Left lung (tissue), 10 donors: ENCODE measurements around the gene SPEN. TPM values are rescaled to one million over a fixed set of nuclear protein-coding genes. Genes with fewer than 3 reads are reported as not detected.
"Not testable (repeated sequence)": the region's sequence is repeated elsewhere in the genome, so short reads cannot be mapped to it uniquely, and the experiment has no call there.

Source experiments
- ATAC-seq: fragments of 200-7000 bp; cut with Tn5 transposase; one replicate; pipeline ENCODE4 v1.9.1; 2020; ENCODE audit warnings: moderate library complexity
- DNase-seq, 4 donors: peaks; one replicate each; pipeline ENCODE4 v3.0.0-alpha.2; 2013 to 2020
- H3K27ac ChIP-seq, 2 donors: fragments of 200-600 bp; sonication (generic) in 1 of 2; one replicate each; pipeline versions ENCODE4 v1.5.0 to v1.8.0; 2020 to 2021
- H3K27me3 ChIP-seq, 2 donors: fragments of 200-600 bp; sonication (generic) in 1 of 2; one replicate each; pipeline versions ENCODE4 v1.5.0 to v1.8.0; 2020 to 2021
- H3K36me3 ChIP-seq, 2 donors: fragments of 200-600 bp; sonication (generic) in 1 of 2; one replicate each; pipeline versions ENCODE4 v1.5.0 to v1.8.0; 2020 to 2021
- H3K4me1 ChIP-seq, 2 donors: fragments of 200-600 bp; one replicate each; pipeline ENCODE4 v1.8.0; 2021
- H3K4me3 ChIP-seq, 2 donors: fragments of 200-600 bp; sonication (generic) in 1 of 2; one replicate each; pipeline versions ENCODE4 v1.5.0 to v1.8.0; 2020 to 2021; ENCODE audit warnings: mild to moderate bottlenecking in 1 of 2
- H3K9me3 ChIP-seq, 2 donors: fragments of 200-600 bp; sonication (generic) in 1 of 2; one replicate each; pipeline versions ENCODE4 v1.5.0 to v1.8.0; 2020 to 2021
- CTCF ChIP-seq, 2 donors: fragments of 200-600 bp; sonication (generic) in 1 of 2; IDR thresholded peaks; one replicate each; pipeline versions ENCODE4 v1.5.0 to v1.8.0; 2021; ENCODE audit warnings: antibody characterized with exemption in 2 of 2
- intact Hi-C, 2 donors: fragments of 100-400 bp; cut with DNase I; formaldehyde crosslinking; loops; one replicate each; pipeline versions ENCODE4 v1.11.2 to v1.14.2; 2022
- polyA plus RNA-seq, 6 donors: library from polyadenylated mRNA; unstranded; fragments of 120-200 nt; gene quantifications; one replicate each; pipeline ENCODE4 v1.2.1, GENCODE V29; 2013; ENCODE audit not compliant: insufficient read length in 6 of 6
- total RNA-seq, 2 donors: library from RNA; stranded (reverse); fragmentation: NEBNext Ultra II Directional; extraction: Animal tissue kit (Norgen Biotek cat#: 25700); gene quantifications; one replicate each; pipeline ENCODE4 v1.2.1, GENCODE V29; 2021
- donor health status: DM: no; HTN: yes; CAD: no.
- donor health status: DM: no; HTN: no; CAD: no.

SPEN gene
- total and polyA plus RNA-seq, 8 donors: 37.2 to 71.4 (median 63.3) TPM

- TF ChIP-seq CTCF (IDR thresholded peaks at IDR 0.05): no peak
- peaks cover 11 to 41% of the 10 kb centered on the region in 2 donors for H3K4me1 ChIP-seq
- intact Hi-C loops: no loop called here
- H3K27ac ChIP-seq: peak overlapping the region; percentile 97 to 100
- H3K36me3 ChIP-seq: no peaks in the 10 kb centered on the region
- H3K4me3 ChIP-seq: peak overlapping the region; percentile 65 to 75
- DNase-seq: peak; percentile 90 to 97 (median 92)
- H3K9me3 ChIP-seq: no peaks in the 10 kb centered on the region
- no peaks in the 10 kb centered on the region for H3K27me3 ChIP-seq
- ATAC-seq: peak; percentile 76
Observed at GRCh38 chr1:15834406-15835204, 12.9 kb upstream of the SPEN start.

- no peak for TF ChIP-seq CTCF (IDR thresholded peaks at IDR 0.05)
- peaks cover 11 to 34% of the 10 kb centered on the region in 2 donors for H3K4me1 ChIP-seq
- no peaks in the 10 kb centered on the region for H3K9me3 ChIP-seq
- H3K4me3 ChIP-seq: peak overlapping the region; percentile 65 to 75
- intact Hi-C loops: no loop called here
- ATAC-seq (peak; percentile 19), DNase-seq (peak in 1 of 4 donors; percentile 67)
- H3K36me3 ChIP-seq: no peaks in the 10 kb centered on the region
- H3K27ac ChIP-seq: peak overlapping the region; percentile 97 to 100
- no peaks in the 10 kb centered on the region for H3K27me3 ChIP-seq
Observed at GRCh38 chr1:15835205-15835740, 12.2 kb upstream of the SPEN start.

- H3K9me3 ChIP-seq: no peaks in the 10 kb centered on the region
- peaks cover 11 to 28% of the 10 kb centered on the region in 2 donors for H3K4me1 ChIP-seq
- no peaks in the 10 kb centered on the region for H3K27me3 ChIP-seq
- peak; percentile 99 to 100 (median 100) for DNase-seq
- peak overlapping the region; percentile 65 to 75 for H3K4me3 ChIP-seq
- TF ChIP-seq CTCF (IDR thresholded peaks at IDR 0.05): peak in 1 of 2 donors; percentile 18
- H3K27ac ChIP-seq: peak overlapping the region; percentile 97 to 100
- no peaks in the 10 kb centered on the region for H3K36me3 ChIP-seq
- peak; percentile 82 for ATAC-seq
- intact Hi-C loops: no loop called here
Observed at GRCh38 chr1:15835741-15836510, 11.6 kb upstream of the SPEN start.

- Histone ChIP-seq H3K27ac (peak overlapping the region; percentile 97 to 100), H3K4me3 (peak overlapping the region; percentile 32 to 75), H3K4me1 (peaks cover 11 to 26% of the 10 kb centered on the region in 2 donors)
- DNase-seq: peak in 1 of 4 donors; percentile 75
- H3K27me3 ChIP-seq, intact Hi-C loops, H3K9me3 ChIP-seq, ATAC-seq, H3K36me3 ChIP-seq: not testable (repeated sequence)
Observed at GRCh38 chr1:15836511-15836771, 11.1 kb upstream of the SPEN start.

GRCh38 chr1:15836772-15837669 is 10.5 kb upstream of the SPEN start:
- H3K9me3 ChIP-seq: no peaks in the 10 kb centered on the region
- peaks cover 11 to 25% of the 10 kb centered on the region in 2 donors for H3K4me1 ChIP-seq
- no peak for TF ChIP-seq CTCF (IDR thresholded peaks at IDR 0.05)
- ATAC-seq (peak; percentile 0), DNase-seq (peak in 2 of 4 donors; percentile 78 to 91)
- intact Hi-C loops: no loop called here
- H3K4me3 ChIP-seq: peak overlapping the region; percentile 32 to 75
- peak overlapping the region; percentile 97 to 100 for H3K27ac ChIP-seq
- no peaks in the 10 kb centered on the region for H3K36me3 ChIP-seq
- no peaks in the 10 kb centered on the region for H3K27me3 ChIP-seq
